ENCODE results near the gene DTNBP1. TPM values are rescaled to one million over a fixed set of nuclear protein-coding genes. Genes with fewer than 3 reads are reported as not detected.

The DTNBP1 gene
- total and polyA plus RNA-seq, 11 donors: 7.0 to 38.4 (median 18.5) TPM

DNA sequence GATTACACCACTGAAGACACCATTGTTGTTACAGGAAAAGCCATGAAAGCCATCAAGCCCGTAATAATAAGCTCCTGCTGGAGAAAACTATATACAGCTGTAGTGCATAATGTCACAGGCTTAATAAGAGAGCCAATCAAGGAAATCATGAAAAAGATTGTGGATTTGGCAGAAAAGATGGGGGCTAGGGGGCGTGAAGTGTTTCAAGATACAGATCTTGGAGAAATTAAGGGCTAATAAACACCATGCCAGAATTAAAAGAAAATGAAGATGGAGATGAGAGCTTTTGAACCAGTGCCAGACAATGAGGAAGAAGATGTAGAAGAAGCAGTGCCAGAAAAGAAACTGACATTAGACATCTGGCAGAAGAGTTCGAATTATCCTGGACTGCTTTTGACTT, 43.2 kb upstream of the DTNBP1 start:
- ATAC-seq (no peak), DNase-seq (no peak)
- peaks cover 0 to 11% (median 0%) of the 10 kb centered on the region in 12 donors for H3K9me3 ChIP-seq
- WGBS, 4 donors: 49 to 64% (median 61%) methylated on average over 3 of the region's 3 CpGs
- H3K4me1 ChIP-seq: no peaks in the 10 kb centered on the region
- H3K36me3 ChIP-seq: no peaks in the 10 kb centered on the region
- intact Hi-C loops (cut with DNase I): no loop called here
- TF ChIP-seq, protein P1, sequence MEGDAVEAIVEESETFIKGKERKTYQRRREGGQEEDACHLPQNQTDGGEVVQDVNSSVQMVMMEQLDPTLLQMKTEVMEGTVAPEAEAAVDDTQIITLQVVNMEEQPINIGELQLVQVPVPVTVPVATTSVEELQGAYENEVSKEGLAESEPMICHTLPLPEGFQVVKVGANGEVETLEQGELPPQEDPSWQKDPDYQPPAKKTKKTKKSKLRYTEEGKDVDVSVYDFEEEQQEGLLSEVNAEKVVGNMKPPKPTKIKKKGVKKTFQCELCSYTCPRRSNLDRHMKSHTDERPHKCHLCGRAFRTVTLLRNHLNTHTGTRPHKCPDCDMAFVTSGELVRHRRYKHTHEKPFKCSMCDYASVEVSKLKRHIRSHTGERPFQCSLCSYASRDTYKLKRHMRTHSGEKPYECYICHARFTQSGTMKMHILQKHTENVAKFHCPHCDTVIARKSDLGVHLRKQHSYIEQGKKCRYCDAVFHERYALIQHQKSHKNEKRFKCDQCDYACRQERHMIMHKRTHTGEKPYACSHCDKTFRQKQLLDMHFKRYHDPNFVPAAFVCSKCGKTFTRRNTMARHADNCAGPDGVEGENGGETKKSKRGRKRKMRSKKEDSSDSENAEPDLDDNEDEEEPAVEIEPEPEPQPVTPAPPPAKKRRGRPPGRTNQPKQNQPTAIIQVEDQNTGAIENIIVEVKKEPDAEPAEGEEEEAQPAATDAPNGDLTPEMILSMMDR (IDR thresholded peaks at IDR 0.05): no peak
- no peak for TF ChIP-seq POLR2A (IDR thresholded peaks at IDR 0.05)
- H3K27me3 ChIP-seq: no peaks in the 10 kb centered on the region
- H3K27ac ChIP-seq: no peak overlapping the region
- H3K4me3 ChIP-seq: no peak overlapping the region

DNA sequence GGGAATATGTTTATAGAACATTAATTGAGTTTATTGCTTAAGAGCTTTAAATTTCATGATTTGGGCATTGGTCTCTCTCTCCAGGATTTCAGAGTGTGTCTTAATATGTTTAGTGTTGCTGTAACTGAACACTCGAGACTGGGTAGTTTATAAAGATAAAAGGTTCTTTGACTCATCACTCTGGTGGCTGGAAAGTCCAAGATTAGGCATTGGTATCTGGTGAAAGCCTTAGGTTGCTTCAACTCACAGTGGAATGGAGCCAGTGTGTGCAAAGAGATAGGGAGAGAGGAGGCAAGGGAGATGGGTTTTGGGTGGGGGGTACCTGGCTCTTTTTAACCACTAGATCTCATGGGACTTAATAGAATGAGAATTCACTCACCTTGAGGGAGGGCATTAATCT, 35.6 kb upstream of the DTNBP1 start:
- intact Hi-C loops (cut with DNase I): no loop called here
- 68 to 74% (median 71%) methylated on average over 1 of the region's 1 CpG for WGBS, 4 donors
- Histone ChIP-seq H3K4me3 (no peak overlapping the region), H3K9me3 (peaks cover 0 to 5% (median 0%) of the 10 kb centered on the region in 12 donors), H3K27ac (no peak overlapping the region), H3K36me3 (no peaks in the 10 kb centered on the region), H3K27me3 (no peaks in the 10 kb centered on the region), H3K4me1 (no peaks in the 10 kb centered on the region)
- ATAC-seq (no peak), DNase-seq (no peak)
- TF ChIP-seq, protein P1 (IDR thresholded peaks at IDR 0.05): no peak
- no peak for TF ChIP-seq POLR2A (IDR thresholded peaks at IDR 0.05)

DNA sequence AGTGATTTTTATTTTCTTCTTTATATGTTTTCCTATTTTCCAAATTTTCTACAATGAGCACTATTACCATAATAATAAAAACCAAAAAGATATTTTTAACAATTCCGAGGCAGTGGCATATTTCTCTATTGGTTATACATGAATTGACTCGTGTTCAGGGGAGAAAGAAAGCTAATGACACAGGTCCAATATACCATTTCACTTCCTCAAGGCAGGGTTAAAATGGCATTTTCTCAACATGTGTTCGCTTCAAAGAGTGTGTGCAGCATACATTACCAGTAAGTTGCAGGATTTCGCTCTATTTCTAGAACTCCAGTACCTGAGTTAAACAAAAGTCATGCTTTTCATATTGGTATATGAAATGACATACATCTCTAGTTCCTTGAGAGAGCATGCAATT, 35.1 kb upstream of the DTNBP1 start:
- TF ChIP-seq, protein P1 (IDR thresholded peaks at IDR 0.05): no peak
- TF ChIP-seq POLR2A (IDR thresholded peaks at IDR 0.05): no peak
- no peaks in the 10 kb centered on the region for H3K27me3 ChIP-seq
- no peaks in the 10 kb centered on the region for H3K36me3 ChIP-seq
- ATAC-seq (no peak), DNase-seq (no peak)
- no peak overlapping the region for H3K27ac ChIP-seq
- H3K4me3 ChIP-seq: no peak overlapping the region
- WGBS, 4 donors: 86 to 93% (median 90%) methylated on average over 4 of the region's 4 CpGs
- intact Hi-C loops (cut with DNase I): no loop called here
- no peaks in the 10 kb centered on the region for H3K4me1 ChIP-seq
- no peaks in the 10 kb centered on the region for H3K9me3 ChIP-seq

DNA sequence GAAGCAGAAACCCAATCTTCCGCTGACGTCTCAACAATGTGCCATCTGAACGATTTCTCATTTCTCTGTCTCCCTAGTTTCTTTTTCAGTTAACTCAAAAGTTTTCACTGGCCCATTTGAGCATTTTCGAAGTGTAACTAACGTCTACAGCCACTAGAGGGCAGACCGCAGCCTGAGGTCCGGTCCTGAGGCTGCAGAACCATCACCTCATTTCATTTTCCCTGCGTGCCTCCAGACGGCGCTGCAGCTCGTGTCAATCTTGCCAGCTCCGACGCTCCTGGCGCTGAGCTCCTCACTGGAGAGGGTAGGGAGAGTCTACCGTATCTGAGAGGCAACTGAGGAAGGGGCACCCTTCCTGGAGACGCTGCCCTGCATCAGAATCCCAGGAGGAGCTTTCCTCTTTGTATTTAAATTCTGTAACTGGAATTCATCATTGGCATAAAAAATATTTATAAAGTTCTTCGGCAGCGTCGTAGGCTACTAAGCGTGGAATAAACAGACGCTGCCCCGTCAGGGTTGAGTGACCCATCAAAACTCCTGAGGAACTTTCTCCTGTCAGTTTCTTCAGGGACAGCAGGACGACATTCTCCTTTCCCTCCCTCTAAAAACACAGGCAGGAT, 28.5 kb upstream of the DTNBP1 start:
- no peaks in the 10 kb centered on the region for H3K36me3 ChIP-seq
- peak; percentile 84 to 91 (median 87) for DNase-seq
- H3K9me3 ChIP-seq: no peaks in the 10 kb centered on the region
- 18 to 23% (median 19%) methylated on average over 23 of the region's 23 CpGs for WGBS, 4 donors
- peak overlapping the region in 10 of 12 donors; percentile 13 to 56 (median 32) for H3K4me3 ChIP-seq
- ATAC-seq: peak; percentile 82 to 100 (median 96)
- intact Hi-C loops (cut with DNase I): loop anchor here (1.0 to 5.0 kb wide), 14 partner anchors 436 to 517 kb away; partner anchors contain the start of gene MYLIP (in 6 of the 10)
- peak overlapping the region in 3 of 12 donors; percentile 37 to 51 (median 43) for H3K27ac ChIP-seq
- H3K4me1 ChIP-seq: peaks cover 0 to 17% (median 9%) of the 10 kb centered on the region in 12 donors
- no peaks in the 10 kb centered on the region for H3K27me3 ChIP-seq
- no peak for TF ChIP-seq POLR2A (IDR thresholded peaks at IDR 0.05)
- TF ChIP-seq, protein P1 (IDR thresholded peaks at IDR 0.05): peak; percentile 98 to 100 (median 100)
